GM13977 (cell line): ENCODE data around the gene DMAC2L.

Experiments
- DNase-seq: peaks from one replicate; pipeline ENCODE4 v3.0.0; 2012; ENCODE audit warnings: low spot score
- CTCF ChIP-seq: IDR thresholded peaks from 2 replicates; pipeline ENCODE4 v1.5.1; 2012; ENCODE audit warnings: mild to moderate bottlenecking, control low read depth; ENCODE audit not compliant: insufficient read depth; ENCODE audit errors: extremely low read depth, missing control alignments
- in situ Hi-C: fragments of 300-500 bp; cut with MboI; formaldehyde crosslinking; loops from one replicate; pipeline ENCODE4 v1.12.0; 2022; ENCODE audit warnings: low sequenced_read_pairs, low pct_unique_long_range_greater_than_20kb, mixed read lengths, inconsistent platforms; ENCODE audit not compliant: unreplicated experiment

The DMAC2L gene

DNA sequence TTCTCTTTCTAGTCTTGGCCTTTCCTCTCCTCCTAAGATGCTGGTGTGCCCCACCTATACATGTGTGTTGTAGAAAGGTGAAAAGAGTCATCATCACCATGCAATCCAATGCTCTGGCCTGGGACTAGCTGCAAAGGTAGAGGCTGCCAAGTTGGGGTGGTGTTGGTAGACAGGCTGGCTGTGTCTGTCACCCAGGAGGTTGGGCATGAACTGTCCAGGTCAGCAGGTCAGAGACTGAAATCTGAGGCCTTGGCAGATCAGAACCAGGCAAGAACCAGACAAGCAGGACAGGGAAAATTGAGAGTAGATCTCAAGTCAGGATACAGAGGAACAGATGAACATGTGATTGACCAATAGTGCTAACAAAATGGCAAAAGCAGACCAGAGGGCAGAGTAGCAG is 26.3 kb upstream of the DMAC2L start:
- in situ Hi-C loops = no loop called here
- no peak for DNase-seq
- no peak for TF ChIP-seq CTCF

GRCh38 chr14:50288146-50288545 is 24.0 kb upstream of the DMAC2L start:
- in situ Hi-C loops = no loop called here
- no peak for DNase-seq
- TF ChIP-seq CTCF = no peak

- in situ Hi-C loops = no loop called here
- DNase-seq = no peak
- no peak for TF ChIP-seq CTCF
Observed at GRCh38 chr14:50290306-50290705, 21.8 kb upstream of the DMAC2L start.

DNA sequence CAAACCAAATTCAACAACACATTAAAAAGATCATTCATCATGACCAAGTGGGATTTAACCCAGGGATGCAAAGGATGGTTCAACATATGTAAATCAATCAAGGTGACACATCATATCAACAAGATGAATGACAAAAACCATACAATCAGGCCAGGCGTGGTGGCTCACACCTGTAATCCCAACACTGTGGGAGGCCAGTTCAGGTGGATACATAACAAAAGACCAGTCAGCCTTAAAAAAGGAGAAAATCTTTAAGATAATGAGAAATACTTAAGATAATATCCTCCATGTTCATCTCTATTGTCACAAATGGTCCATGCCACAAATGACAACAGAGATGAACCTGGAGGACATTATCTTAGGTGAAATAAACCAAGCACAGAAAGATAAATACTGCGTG is 12.5 kb upstream of the DMAC2L start:
- DNase-seq = no peak
- no peak for TF ChIP-seq CTCF
- in situ Hi-C loops = no loop called here

DNA sequence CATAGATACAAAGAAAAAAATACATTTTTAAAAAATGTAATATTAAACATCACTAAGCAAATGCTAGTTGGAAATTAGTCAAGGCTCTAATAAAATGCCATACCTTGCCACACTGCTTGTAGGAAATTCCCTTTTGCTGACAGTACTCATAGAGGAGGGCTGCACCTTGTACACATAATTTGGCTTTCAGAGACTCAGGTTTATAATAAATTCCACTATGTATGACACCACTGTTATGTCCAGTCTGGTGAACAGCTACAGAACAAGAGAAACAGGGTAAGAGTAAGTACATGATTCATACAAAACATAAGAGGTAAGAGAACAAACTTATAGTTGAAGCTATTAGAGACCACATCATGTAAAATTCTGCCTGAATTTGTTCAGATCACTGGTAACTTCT is 10.2 kb upstream of the DMAC2L start:
- DNase-seq = no peak
- in situ Hi-C loops = no loop called here
- no peak for TF ChIP-seq CTCF

GRCh38 chr14:50303744-50304471 is 8.2 kb upstream of the DMAC2L start:
- no peak for DNase-seq
- in situ Hi-C loops = no loop called here

More at GRCh38 chr14:50303744-50304471, 8.2 kb upstream of the DMAC2L start:
- TF ChIP-seq CTCF = no peak
